Smooth muscle cell (in vitro differentiated cells): ENCODE data around the gene MARCKSL1. TPM values are rescaled to one million over a fixed set of nuclear protein-coding genes. Genes with fewer than 3 reads are reported as not detected.

ENCODE experiments used
- DNase-seq: peaks from one replicate; lab custom pipeline; 2025; ENCODE audit not compliant: unreplicated experiment; lab: John Stamatoyannopoulos, UW
- H2AFZ ChIP-seq: fragments of 200-600 bp; sonication (generic); 2 replicates; pipeline ENCODE4 v1.6.0; 2016; ENCODE audit warnings: antibody characterized with exemption, low read depth, mild to moderate bottlenecking
- H3F3A ChIP-seq: fragments of 200-600 bp; sonication (generic); 2 replicates; pipeline ENCODE4 v1.6.0; 2017; ENCODE audit warnings: antibody characterized with exemption, low read depth
- H3K27ac ChIP-seq: fragments of 200-600 bp; sonication (generic); 2 replicates; pipeline ENCODE4 v1.5.1; 2016; ENCODE audit warnings: low read depth, mild to moderate bottlenecking
- H3K27me3 ChIP-seq: fragments of 200-600 bp; sonication (generic); 2 replicates; pipeline ENCODE4 v1.6.1; 2016; ENCODE audit warnings: low read depth, mild to moderate bottlenecking
- H3K36me3 ChIP-seq: fragments of 200-600 bp; sonication (generic); 2 replicates; pipeline ENCODE4 v1.5.1; 2016; ENCODE audit warnings: low read depth
- H3K4me1 ChIP-seq: fragments of 200-600 bp; sonication (generic); 2 replicates; pipeline ENCODE4 v1.5.1; 2016; ENCODE audit warnings: low read depth
- H3K4me2 ChIP-seq: fragments of 200-600 bp; sonication (generic); 2 replicates; pipeline ENCODE4 v1.6.0; 2016; ENCODE audit warnings: mild to moderate bottlenecking
- H3K4me3 ChIP-seq: fragments of 200-600 bp; sonication (generic); 2 replicates; pipeline ENCODE4 v1.5.1; 2016; ENCODE audit warnings: mild to moderate bottlenecking
- H3K79me2 ChIP-seq: fragments of 200-600 bp; sonication (generic); 2 replicates; pipeline ENCODE4 v1.6.0; 2016; ENCODE audit warnings: low read depth, mild to moderate bottlenecking
- H3K9ac ChIP-seq: fragments of 200-600 bp; sonication (generic); 2 replicates; pipeline ENCODE4 v1.6.0; 2016; ENCODE audit warnings: low read depth
- H3K9me3 ChIP-seq: fragments of 200-600 bp; sonication (generic); replicated peaks from 2 replicates; pipeline ENCODE4 v1.5.1; 2016; ENCODE audit warnings: low read depth
- H4K20me1 ChIP-seq: fragments of 200-600 bp; sonication (generic); 2 replicates; pipeline ENCODE4 v1.6.0; 2016; ENCODE audit warnings: low read depth
- CTCF ChIP-seq: fragments of 200-600 bp; sonication (generic); IDR thresholded peaks from 2 replicates; pipeline ENCODE4 v1.5.1; 2017; ENCODE audit warnings: borderline replicate concordance, mild to moderate bottlenecking, antibody characterized with exemption; ENCODE audit not compliant: insufficient read depth, poor library complexity, severe bottlenecking
- WGBS: methylation state at CpG from one replicate; pipeline ENCODE4 v1.1.7; 2016; ENCODE audit warnings: low lambda C conversion rate; 5-methylcytosine and 5-hydroxymethylcytosine counted together
- polyA plus RNA-seq: library from polyadenylated mRNA; unstranded; fragments of >200 nt; fragmentation: Nextera tagmentation; extraction: Ambion mirVana; gene quantifications from 2 replicates; pipeline ENCODE4 v1.2.1, GENCODE V29; 2016
- total RNA-seq: library from RNA; depleted of rRNA; stranded (reverse); fragments of >200 nt; gene quantifications from 2 replicates; pipeline ENCODE4 v1.2.3, GENCODE V29; 2014

Gene MARCKSL1
- total and polyA plus RNA-seq, 2 experiments from 2014 or later: 126 to 358 TPM

GRCh38 chr1:32333251-32333963 is 2.6 kb downstream of the MARCKSL1 start:
- peaks cover 43% of the 10 kb centered on the region for H3K4me1 ChIP-seq
- peak overlapping the region; percentile 64 for H3K27ac ChIP-seq
- H3K4me3 ChIP-seq: peak overlapping the region; percentile 99
- 86% methylated on average over 3 of the region's 3 CpGs for WGBS
- H3F3A ChIP-seq: peaks cover 24% of the 10 kb centered on the region
- H3K36me3 ChIP-seq: no peaks in the 10 kb centered on the region
- no peak for DNase-seq
- peak overlapping the region; percentile 99 for H3K4me2 ChIP-seq
- no peak overlapping the region for H3K9ac ChIP-seq
- H3K9me3 ChIP-seq: no peaks in the 10 kb centered on the region
- H3K27me3 ChIP-seq: no peaks in the 10 kb centered on the region
- H4K20me1 ChIP-seq: peaks cover 54% of the 10 kb centered on the region
- no peak overlapping the region for H2AFZ ChIP-seq
- no peak for TF ChIP-seq CTCF
- peaks cover 24% of the 10 kb centered on the region for H3K79me2 ChIP-seq

- no peak overlapping the region for H3K4me3 ChIP-seq
- peaks cover 33% of the 10 kb centered on the region for H3K4me1 ChIP-seq
- no peak overlapping the region for H2AFZ ChIP-seq
- WGBS: 80% methylated on average over 3 of the region's 3 CpGs
- H3K79me2 ChIP-seq: peaks cover 24% of the 10 kb centered on the region
- H3K4me2 ChIP-seq: no peak overlapping the region
- peaks cover 24% of the 10 kb centered on the region for H3F3A ChIP-seq
- H4K20me1 ChIP-seq: peaks cover 54% of the 10 kb centered on the region
- H3K9me3 ChIP-seq: no peaks in the 10 kb centered on the region
- H3K27me3 ChIP-seq: no peaks in the 10 kb centered on the region
- TF ChIP-seq CTCF: no peak
- H3K9ac ChIP-seq: no peak overlapping the region
- no peak for DNase-seq
- H3K36me3 ChIP-seq: no peaks in the 10 kb centered on the region
- H3K27ac ChIP-seq: peak overlapping the region; percentile 64
Measured at GRCh38 chr1:32332290-32333079, 3.5 kb downstream of the MARCKSL1 start.

GRCh38 chr1:32331549-32331948 is 4.5 kb downstream of the MARCKSL1 start:
- H3F3A ChIP-seq: peaks cover 24% of the 10 kb centered on the region
- H3K4me1 ChIP-seq: peaks cover 24% of the 10 kb centered on the region
- no peak overlapping the region for H3K4me3 ChIP-seq
- no peak for DNase-seq
- H3K27me3 ChIP-seq: no peaks in the 10 kb centered on the region
- H4K20me1 ChIP-seq: peaks cover 54% of the 10 kb centered on the region
- no peak for TF ChIP-seq CTCF
- no peaks in the 10 kb centered on the region for H3K9me3 ChIP-seq
- H3K36me3 ChIP-seq: peaks cover 3% of the 10 kb centered on the region
- H2AFZ ChIP-seq: no peak overlapping the region
- WGBS: 96% methylated on average over 12 of the region's 12 CpGs
- H3K9ac ChIP-seq: no peak overlapping the region
- peaks cover 24% of the 10 kb centered on the region for H3K79me2 ChIP-seq
- peak overlapping the region; percentile 64 for H3K27ac ChIP-seq
- H3K4me2 ChIP-seq: no peak overlapping the region
